CD4-positive, alpha-beta T cell treated with Interleukin-4 for 4 hours (primary cell): ENCODE results near the gene TMEM234.

Experiments
- DNase-seq: peaks from one replicate; pipeline ENCODE4 v3.0.0-alpha.2; 2020

The TMEM234 gene

GRCh38 chr1:32170991-32171390, 51.2 kb downstream of the TMEM234 start:
- DNase-seq = no peak
